AG04449 (cell line): Measurements from ENCODE around the gene RANBP17.

ENCODE experiments used
- CTCF ChIA-PET: fragments of 350-600 bp; formaldehyde crosslinking; extraction: SDS; loops from one replicate; lab custom pipeline; 2021; ENCODE audit warnings: antibody characterized with exemption; lab: Yijun Ruan, JAX
- POLR2A ChIA-PET: fragments of 400-600, 350-600 bp; formaldehyde crosslinking; extraction: SDS; loops from one replicate; lab custom pipeline; 2020; ENCODE audit warnings: antibody characterized with exemption, inconsistent platforms; lab: Yijun Ruan, JAX
- DNase-seq: peaks from one replicate; pipeline ENCODE4 v3.0.0-alpha.2; 2010; ENCODE audit warnings: low read depth, low spot score
- H3K4me3 ChIP-seq: 2 replicates; pipeline ENCODE4 v1.5.1; 2011; ENCODE audit warnings: low read depth, mild to moderate bottlenecking, control low read depth, low read length
- CTCF ChIP-seq: IDR thresholded peaks from one replicate; pipeline ENCODE4 v1.5.1; 2011; ENCODE audit warnings: mild to moderate bottlenecking, moderate library complexity, low read length, control low read depth, inconsistent platforms; ENCODE audit not compliant: insufficient read depth; ENCODE audit errors: missing control alignments

The RANBP17 gene

GRCh38 chr5:171321447-171321846, 459.6 kb downstream of the RANBP17 start:
- TF ChIP-seq CTCF: no peak
- no peak overlapping the region for H3K4me3 ChIP-seq
- DNase-seq: no peak
- POLR2A ChIA-PET: no interaction called here
- CTCF ChIA-PET: interaction anchor here (1.0 to 2.0 kb wide), 2 partner anchors 13 to 20 kb away, joined by 4 read pairs; no protein-coding TSS in a partner anchor

GRCh38 chr5:171322527-171322926, 460.7 kb downstream of the RANBP17 start:
- no peak overlapping the region for H3K4me3 ChIP-seq
- DNase-seq: no peak
- POLR2A ChIA-PET: no interaction called here
- no peak for TF ChIP-seq CTCF
- CTCF ChIA-PET: interaction anchor here (1.0 to 2.0 kb wide), 4 partner anchors 12 to 513 kb away, joined by 3 to 6 read pairs (median 4); no protein-coding TSS in a partner anchor

GRCh38 chr5:171323007-171323406, 461.2 kb downstream of the RANBP17 start:
- TF ChIP-seq CTCF: no peak
- DNase-seq: no peak
- ChIA-PET POLR2A (no interaction called here), CTCF (interaction anchor here (0.8 to 2.0 kb wide), 7 partner anchors 12 to 513 kb away, joined by 3 to 12 read pairs (median 4); no protein-coding TSS in a partner anchor)
- no peak overlapping the region for H3K4me3 ChIP-seq

GRCh38 chr5:171323806-171324632, 462.2 kb downstream of the RANBP17 start:
- CTCF ChIA-PET: interaction anchor here (0.8 to 1.9 kb wide), 7 partner anchors 13 to 514 kb away, joined by 3 to 12 read pairs (median 5); no protein-coding TSS in a partner anchor
- POLR2A ChIA-PET: no interaction called here
- DNase-seq: no peak
- no peak for TF ChIP-seq CTCF
- no peak overlapping the region for H3K4me3 ChIP-seq

GRCh38 chr5:171330021-171330420, 468.2 kb downstream of the RANBP17 start:
- TF ChIP-seq CTCF: no peak
- no peak for DNase-seq
- CTCF ChIA-PET: interaction anchor here (0.8 to 1.0 kb wide), 2 partner anchors 11 to 122 kb away, joined by 3 read pairs; no protein-coding TSS in a partner anchor
- no peak overlapping the region for H3K4me3 ChIP-seq
- POLR2A ChIA-PET: no interaction called here

GRCh38 chr5:171335616-171336015, 473.8 kb downstream of the RANBP17 start:
- ChIA-PET CTCF (interaction anchor here (0.8 to 16.4 kb wide), 8 partner anchors 8 to 591 kb away, joined by 3 to 460 read pairs (median 4); no protein-coding TSS in a partner anchor), POLR2A (no interaction called here)
- no peak for TF ChIP-seq CTCF
- no peak for DNase-seq
- H3K4me3 ChIP-seq: no peak overlapping the region
